GM21825 (cell line): ENCODE measurements around the gene USP35.

Experiments
- ATAC-seq: cut with Tn5 transposase; IDR thresholded peaks from one replicate; pipeline ENCODE4 v1.9.1; 2021; ENCODE audit warnings: mild to moderate bottlenecking, moderate library complexity; ENCODE audit not compliant: unreplicated experiment

USP35 gene

GRCh38 chr11:78197816-78198215, 9.1 kb downstream of the USP35 start:
- no peak for ATAC-seq

GRCh38 chr11:78199015-78199652, 10.4 kb downstream of the USP35 start:
- ATAC-seq = no peak

GRCh38 chr11:78199653-78200015, 10.9 kb downstream of the USP35 start:
- no peak for ATAC-seq

- no peak for ATAC-seq
Observed at GRCh38 chr11:78200061-78200460, 11.3 kb downstream of the USP35 start.

DNA sequence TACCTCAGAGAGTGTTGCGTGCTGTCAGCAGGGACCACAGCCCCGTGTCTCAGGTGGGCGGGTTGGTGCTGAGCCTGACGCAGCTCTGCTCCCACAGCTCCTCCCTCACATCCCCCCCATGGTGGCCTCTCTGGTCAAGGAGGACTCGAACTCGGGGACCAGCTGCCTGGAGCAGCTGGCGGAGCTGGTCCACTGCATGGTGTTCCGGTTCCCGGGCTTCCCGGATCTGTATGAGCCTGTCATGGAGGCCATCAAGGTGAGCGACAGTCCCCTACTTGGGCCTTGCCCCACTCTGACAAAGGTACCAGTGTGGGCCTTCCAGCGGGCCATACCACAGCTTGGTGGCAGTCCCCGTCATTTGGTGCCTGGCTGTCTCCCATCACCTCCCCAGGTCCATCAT, 11.8 kb downstream of the USP35 start:
- no peak for ATAC-seq

- no peak for ATAC-seq
Observed at GRCh38 chr11:78201096-78201818, 12.5 kb downstream of the USP35 start.

DNA sequence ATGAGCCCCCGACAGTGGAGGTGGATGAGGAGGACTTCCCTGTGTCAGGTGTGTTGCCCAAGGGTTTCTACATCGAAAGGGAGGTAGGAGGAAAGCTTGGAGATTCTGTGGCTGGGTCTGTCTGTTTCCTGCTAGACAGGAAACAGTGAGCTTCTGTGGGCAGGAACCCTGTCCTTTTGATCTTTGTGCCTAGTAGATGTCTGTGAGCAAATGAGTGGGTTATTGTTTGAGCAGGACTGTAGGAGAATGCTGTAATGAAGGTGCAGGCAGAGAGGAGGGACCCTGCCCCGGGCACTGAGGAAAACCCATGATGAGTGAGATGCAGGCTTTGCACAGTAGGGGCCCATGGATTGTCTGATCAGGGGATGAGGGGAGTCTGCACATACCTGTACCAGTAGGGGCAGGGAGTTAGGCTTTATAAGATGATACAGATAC, 14.0 kb downstream of the USP35 start:
- no peak for ATAC-seq

DNA sequence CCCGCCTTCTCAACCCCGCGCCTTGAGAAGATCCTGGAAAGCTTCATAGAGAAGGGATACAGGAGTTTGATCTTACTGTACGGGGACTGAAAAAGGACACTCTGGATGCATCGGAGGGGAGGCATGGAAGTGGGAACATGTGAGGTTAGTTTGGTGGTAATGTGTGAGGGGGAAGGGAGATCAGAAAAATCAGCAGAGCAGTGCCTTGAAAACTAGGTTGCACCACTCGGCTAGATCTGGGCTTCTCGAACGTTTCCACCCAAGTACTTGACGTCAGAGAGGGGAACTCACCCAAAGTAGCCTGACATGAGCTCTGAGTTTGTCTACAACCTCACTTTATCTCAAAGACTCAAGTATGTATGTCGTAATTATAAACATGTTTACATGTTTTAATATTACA, 14.5 kb downstream of the USP35 start:
- no peak for ATAC-seq

- ATAC-seq = no peak
Observed at GRCh38 chr11:78205256-78205655, 16.5 kb downstream of the USP35 start.

DNA sequence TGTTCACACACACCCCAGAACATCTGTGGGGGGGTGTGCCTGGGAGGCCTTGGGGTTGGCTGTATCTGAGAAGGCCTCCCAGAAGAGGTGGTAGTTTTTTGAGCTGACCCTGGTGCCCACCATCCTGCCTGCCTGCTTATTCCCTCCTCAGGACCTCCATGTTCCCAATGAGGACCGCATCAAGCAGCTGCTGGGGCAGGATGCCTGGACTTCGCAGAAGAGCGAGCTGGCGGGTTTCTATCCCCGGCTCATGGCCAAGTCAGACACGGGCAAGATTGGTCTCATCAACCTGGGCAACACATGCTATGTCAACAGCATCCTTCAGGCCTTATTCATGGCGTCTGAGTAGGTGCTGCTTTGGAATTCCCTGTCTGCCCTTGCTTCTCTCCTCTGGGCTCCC, 17.0 kb downstream of the USP35 start:
- no peak for ATAC-seq

DNA sequence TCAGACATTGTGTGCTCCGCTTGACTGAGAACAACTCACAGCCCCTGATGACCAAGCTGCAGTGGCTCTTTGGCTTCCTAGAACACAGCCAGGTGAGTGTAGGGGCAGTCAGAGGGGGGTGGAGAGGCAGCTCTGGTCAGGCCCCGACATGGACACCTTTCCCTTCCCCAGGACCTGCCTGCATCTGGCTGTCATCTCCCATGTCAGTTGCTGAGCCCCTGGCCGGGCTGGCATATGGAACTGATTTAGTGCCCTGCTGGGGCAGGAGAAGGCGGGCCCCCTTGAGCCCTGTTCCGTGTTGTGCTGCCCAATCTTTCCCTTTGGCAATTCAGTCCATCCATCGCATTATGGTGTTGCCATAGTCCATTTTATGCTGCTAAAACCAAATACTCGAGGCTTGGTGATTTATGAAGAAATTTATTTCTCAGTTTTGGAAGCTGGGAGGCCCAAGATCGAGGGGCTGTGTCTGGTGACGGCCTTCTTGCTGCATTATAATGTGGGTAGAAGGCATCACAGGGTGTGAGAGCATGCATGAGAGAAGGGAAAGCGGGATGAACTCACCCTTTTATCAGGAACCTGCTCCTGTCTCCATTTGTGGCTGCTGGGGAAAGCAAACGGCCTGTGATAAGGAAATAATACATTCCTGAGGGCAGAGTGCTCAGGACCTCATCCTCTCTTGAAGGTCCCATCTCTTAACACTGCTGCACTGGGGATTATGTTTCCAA, 19.0 kb downstream of the USP35 start:
- ATAC-seq = no peak

DNA sequence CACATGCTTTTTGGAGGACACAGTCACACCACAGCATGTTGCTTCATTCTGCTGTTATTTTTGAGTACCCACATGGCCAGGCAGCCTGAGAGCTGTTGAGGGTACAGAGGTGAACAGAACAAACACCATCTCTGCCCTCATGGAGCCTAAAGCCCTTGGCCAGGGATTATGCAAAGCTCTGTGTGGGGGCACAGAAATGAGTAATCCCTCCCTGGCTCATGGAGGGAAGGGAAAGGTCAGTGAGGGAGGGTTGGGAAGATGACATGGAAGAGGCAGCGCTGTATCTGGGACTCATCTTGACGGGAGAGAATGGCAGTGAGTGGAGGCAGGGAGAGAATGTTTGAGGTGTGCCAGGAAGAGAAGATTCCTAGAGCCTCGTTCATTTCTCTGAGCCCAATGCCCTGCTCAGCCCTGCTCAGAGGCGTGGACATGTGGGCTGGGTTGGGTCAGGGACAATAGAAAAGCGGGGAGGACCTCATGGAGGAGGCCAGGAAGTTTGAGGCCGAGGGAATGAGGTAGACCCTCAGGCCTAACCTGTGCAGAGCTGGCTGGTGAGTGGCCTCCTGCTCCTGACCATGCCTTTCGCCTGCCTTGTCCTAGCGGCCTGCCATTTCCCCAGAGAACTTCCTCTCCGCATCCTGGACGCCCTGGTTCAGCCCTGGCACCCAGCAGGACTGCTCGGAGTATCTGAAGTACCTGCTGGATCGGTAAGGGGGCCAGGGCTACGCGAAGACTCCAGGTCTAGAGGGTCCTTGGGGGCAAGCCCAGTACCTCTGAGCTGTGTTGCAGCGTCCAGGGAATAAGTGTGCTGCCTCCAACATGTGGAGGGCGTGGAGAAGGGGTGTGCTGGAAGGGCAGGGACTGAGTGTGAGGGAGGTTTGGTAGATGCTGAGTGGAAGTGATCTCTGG, 19.8 kb downstream of the USP35 start:
- no peak for ATAC-seq

DNA sequence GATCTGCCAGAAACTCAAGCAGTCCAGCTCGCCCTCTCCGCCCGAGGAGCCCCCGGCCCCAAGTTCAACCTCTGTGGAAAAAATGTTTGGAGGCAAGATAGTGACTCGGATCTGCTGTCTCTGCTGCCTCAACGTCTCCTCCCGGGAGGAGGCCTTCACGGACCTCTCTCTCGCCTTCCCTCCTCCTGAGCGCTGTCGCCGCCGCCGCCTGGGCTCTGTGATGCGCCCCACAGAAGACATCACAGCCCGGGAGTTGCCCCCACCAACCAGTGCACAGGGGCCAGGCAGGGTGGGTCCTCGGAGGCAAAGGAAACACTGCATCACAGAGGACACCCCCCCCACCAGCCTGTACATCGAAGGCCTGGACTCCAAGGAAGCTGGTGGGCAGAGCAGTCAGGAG, 20.8 kb downstream of the USP35 start:
- no peak for ATAC-seq

- no peak for ATAC-seq
Observed at GRCh38 chr11:78210000-78210608, 21.4 kb downstream of the USP35 start.

- no peak for ATAC-seq
Observed at GRCh38 chr11:78211565-78211964, 22.8 kb downstream of the USP35 start.

DNA sequence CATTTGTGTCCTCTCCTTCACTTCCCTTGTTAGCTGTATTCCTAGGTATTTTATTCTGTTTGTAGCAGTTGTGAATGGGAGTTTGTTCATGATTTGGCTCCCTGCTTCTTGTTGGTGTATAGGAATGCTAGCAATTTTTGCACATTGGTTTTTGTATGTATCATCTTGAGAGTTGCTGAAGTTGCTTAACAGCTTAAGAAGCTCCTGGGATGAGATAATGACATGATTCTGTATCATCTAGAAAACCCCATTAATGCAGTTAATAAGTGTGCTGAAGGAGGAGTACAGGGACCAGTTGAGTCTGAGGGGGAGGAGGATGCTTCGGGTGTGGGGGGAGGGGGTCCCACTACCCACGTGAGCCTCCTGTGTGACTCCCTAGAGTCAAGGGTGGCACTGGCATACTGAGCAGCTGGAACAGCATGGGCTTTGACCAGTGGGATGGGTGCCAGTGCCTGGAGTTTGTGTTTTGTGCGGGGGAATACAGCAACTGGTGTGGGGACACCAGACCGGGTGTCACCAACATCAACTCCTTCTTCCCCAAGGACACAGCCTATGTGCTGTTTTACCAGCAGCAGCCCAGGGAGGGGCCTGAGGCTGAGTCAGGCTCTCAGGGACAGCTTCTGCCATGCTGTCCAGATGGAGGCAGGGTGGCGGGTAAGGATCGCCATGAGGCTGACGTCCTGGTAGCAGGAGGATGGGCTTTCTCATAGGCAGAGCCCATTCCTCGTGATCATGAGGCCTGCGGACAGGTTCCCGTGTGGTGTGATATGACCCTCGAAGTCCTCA, 24.1 kb downstream of the USP35 start:
- no peak for ATAC-seq

DNA sequence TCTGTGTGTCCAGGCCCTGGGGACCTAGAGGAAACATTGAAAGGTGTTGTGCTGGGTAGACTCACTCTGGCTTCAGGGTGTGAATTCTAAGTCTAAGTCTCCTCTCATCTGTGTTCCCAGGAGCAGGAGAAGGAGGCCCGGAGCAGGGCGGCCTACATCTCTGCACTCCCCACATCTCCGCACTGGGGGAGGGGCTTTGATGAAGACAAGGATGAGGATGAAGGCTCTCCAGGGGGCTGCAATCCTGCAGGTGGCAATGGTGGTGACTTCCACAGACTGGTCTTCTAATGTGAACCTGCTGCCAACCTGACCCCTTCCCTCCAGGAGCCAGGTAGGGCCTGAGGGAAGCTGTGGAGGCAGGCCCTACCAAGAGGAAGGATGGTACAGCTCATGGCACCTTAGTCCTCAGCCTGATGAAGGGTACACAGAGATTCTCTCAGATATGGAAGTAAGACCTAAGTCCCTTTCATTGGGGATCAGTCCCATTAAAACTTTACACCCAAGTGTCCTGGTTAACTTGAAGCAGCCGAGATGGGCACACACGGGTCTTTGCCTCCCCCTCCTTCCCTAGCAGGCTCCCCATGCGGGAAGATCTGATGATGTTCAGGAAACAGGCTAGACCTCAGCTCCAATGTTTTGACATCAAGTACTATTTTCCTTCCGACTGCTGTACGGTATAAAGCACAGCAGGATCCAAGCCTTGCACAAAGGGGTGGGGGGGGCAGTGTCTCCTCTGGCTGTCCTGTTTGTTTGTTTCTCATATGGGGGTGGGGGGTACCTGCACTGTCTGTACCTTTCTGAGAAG, 25.0 kb downstream of the USP35 start:
- ATAC-seq = no peak

GRCh38 chr11:78214331-78215194, 25.8 kb downstream of the USP35 start:
- ATAC-seq = no peak
